ENCODE results near the gene PSEN2.
"Not testable (repeated sequence)": the region's sequence is repeated elsewhere in the genome, so short reads cannot be mapped to it uniquely, and the experiment has no call there.

PSEN2 gene

GRCh38 chr1:226870401-226871279 is at the start of gene PSEN2:
PSEN2 (plus strand) TSS chr1:226870616; CDS start chr1:226881908, 11,292 bp downstream.
- DNase-seq, result peak; percentile 58

GRCh38 chr1:226820941-226821718 is 49.3 kb upstream of the PSEN2 start:
- DNase-seq, result no peak

GRCh38 chr1:226821719-226822085 is 48.7 kb upstream of the PSEN2 start:
- DNase-seq, result no peak

- DNase-seq, result no peak
These were observed 46.8 kb upstream of the PSEN2 start for GRCh38 chr1:226823643-226824042.

GRCh38 chr1:226825037-226825745 is 45.2 kb upstream of the PSEN2 start:
- no peak for DNase-seq

- DNase-seq, result no peak
These were observed 44.7 kb upstream of the PSEN2 start for GRCh38 chr1:226825746-226826100.

- DNase-seq, result no peak
These were observed 43.7 kb upstream of the PSEN2 start for GRCh38 chr1:226826479-226827261.

GRCh38 chr1:226827458-226827857 is 43.0 kb upstream of the PSEN2 start:
- no peak for DNase-seq

GRCh38 chr1:226827968-226828513 is 42.4 kb upstream of the PSEN2 start:
- peak; percentile 91 for DNase-seq

GRCh38 chr1:226829105-226829504 is 41.3 kb upstream of the PSEN2 start:
- no peak for DNase-seq

GRCh38 chr1:226831953-226832352 is 38.5 kb upstream of the PSEN2 start:
- DNase-seq, result no peak

GRCh38 chr1:226832613-226833012 is 37.8 kb upstream of the PSEN2 start:
- DNase-seq, result no peak

- DNase-seq, result not testable (repeated sequence)
These were observed 36.2 kb upstream of the PSEN2 start for GRCh38 chr1:226834179-226834578.

- not testable (repeated sequence) for DNase-seq
These were observed 35.0 kb upstream of the PSEN2 start for GRCh38 chr1:226835396-226835795.

- not testable (repeated sequence) for DNase-seq
These were observed 32.5 kb upstream of the PSEN2 start for GRCh38 chr1:226837966-226838365.

GRCh38 chr1:226838456-226838855 is 32.0 kb upstream of the PSEN2 start:
- no peak for DNase-seq

GRCh38 chr1:226845624-226846023 is 24.8 kb upstream of the PSEN2 start:
- DNase-seq, result no peak

- DNase-seq, result no peak
These were observed 23.6 kb upstream of the PSEN2 start for GRCh38 chr1:226846786-226847185.

GRCh38 chr1:226854548-226854947 is 15.9 kb upstream of the PSEN2 start:
- DNase-seq, result not testable (repeated sequence)

- no peak for DNase-seq
These were observed 7.5 kb upstream of the PSEN2 start for GRCh38 chr1:226862890-226863289.

GRCh38 chr1:226863446-226863845 is 7.0 kb upstream of the PSEN2 start:
- no peak for DNase-seq

- no peak for DNase-seq
These were observed 6.1 kb upstream of the PSEN2 start for GRCh38 chr1:226864311-226864710.

Data from CD4-positive, alpha-beta T cell treated with Interleukin-15 for 1 hour (primary cell).